Ascending aorta (tissue), 2 donors: ENCODE data around the gene FAM174C. TPM values are rescaled to one million over a fixed set of nuclear protein-coding genes. Genes with fewer than 3 reads are reported as not detected.

Source experiments
- DNase-seq, 2 donors: peaks; one replicate each; pipeline ENCODE4 v3.0.0-alpha.2; 2019; ENCODE audit warnings: low spot score in 2 of 2
- H3K27ac ChIP-seq, 2 donors: fragments of 200-600 bp; sonication (generic); one replicate each; pipeline ENCODE4 v1.5.1; 2016 to 2017; ENCODE audit warnings: mild to moderate bottlenecking in 1 of 2
- H3K27me3 ChIP-seq: fragments of 200-600 bp; sonication (generic); one replicate; pipeline ENCODE4 v1.5.1; 2017
- H3K36me3 ChIP-seq, 2 donors: fragments of 200-600 bp; sonication (generic); one replicate each; pipeline ENCODE4 v1.5.1; 2016
- H3K4me1 ChIP-seq, 2 donors: fragments of 200-600 bp; sonication (generic); one replicate each; pipeline ENCODE4 v1.5.1; 2016 to 2017; ENCODE audit warnings: mild to moderate bottlenecking in 1 of 2
- H3K4me3 ChIP-seq, 2 donors: fragments of 200-600 bp; sonication (generic); one replicate each; pipeline ENCODE4 v1.5.1; 2016 to 2017; ENCODE audit warnings: mild to moderate bottlenecking in 1 of 2
- H3K9me3 ChIP-seq, 2 donors: fragments of 200-600 bp; sonication (generic); one replicate each; pipeline ENCODE4 v1.5.1; 2016
- intact Hi-C: fragments of 100-400 bp; cut with DNase I; formaldehyde crosslinking; loops from one replicate; pipeline ENCODE4 v1.15.1; 2023
- total RNA-seq: library from RNA; depleted of rRNA; stranded (reverse); fragments of >200 nt; gene quantifications from one replicate; pipeline ENCODE4 v1.1.0, GENCODE V29; 2016
- TF ChIP-seq, protein P1 (sequence below), 3 experiments: fragments of 200-600 bp in 2 of 3; fragments of 450-650 bp in 1 of 3; sonication (generic) in 2 of 3; IDR thresholded peaks; one replicate each; pipeline ENCODE4 v1.5.1; 2016 to 2019; ENCODE audit warnings: antibody characterized with exemption in 3 of 3, mild to moderate bottlenecking in 1 of 3, moderate library complexity in 1 of 3

Gene FAM174C
- total RNA-seq, 1 donor from 2014 or later: 156 TPM

DNA sequence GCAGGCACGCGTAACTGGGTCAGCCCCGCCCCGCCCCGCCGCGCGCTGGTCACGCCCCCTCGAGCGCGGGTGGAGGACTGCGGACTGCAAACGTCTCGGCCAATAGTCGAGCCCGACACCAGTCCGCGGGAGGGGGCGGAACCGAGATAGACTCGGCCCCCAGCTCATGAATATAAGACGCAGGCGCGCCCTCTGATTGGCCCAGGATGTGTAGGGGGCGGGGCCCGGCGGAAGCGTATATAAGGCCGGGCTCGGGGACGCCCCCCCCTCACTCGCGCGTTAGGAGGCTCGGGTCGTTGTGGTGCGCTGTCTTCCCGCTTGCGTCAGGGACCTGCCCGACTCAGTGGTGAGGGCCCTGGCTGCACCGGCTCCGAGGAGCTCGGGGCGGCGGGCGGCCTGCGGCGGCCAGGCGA lies 6.3 kb upstream of the FAM174C start, which contains the start of gene CIRBP:
Gene CIRBP (plus strand): TSS at position 268 of the 413 bp plus-strand sequence. CDS start 1,602 bp downstream, outside the sequence.
- H3K4me1 ChIP-seq: peaks cover 34 to 71% of the 10 kb centered on the region in 2 donors
- no peaks in the 10 kb centered on the region for H3K9me3 ChIP-seq
- H3K27ac ChIP-seq: peak within 1 kb of the TSS; percentile 94 to 95
- intact Hi-C loops: loop anchor here (1.0 to 2.0 kb wide), 3 partner anchors 20 to 242 kb away; partner anchors contain the start of genes CNN2 and GPX4
- TF ChIP-seq, protein P1, sequence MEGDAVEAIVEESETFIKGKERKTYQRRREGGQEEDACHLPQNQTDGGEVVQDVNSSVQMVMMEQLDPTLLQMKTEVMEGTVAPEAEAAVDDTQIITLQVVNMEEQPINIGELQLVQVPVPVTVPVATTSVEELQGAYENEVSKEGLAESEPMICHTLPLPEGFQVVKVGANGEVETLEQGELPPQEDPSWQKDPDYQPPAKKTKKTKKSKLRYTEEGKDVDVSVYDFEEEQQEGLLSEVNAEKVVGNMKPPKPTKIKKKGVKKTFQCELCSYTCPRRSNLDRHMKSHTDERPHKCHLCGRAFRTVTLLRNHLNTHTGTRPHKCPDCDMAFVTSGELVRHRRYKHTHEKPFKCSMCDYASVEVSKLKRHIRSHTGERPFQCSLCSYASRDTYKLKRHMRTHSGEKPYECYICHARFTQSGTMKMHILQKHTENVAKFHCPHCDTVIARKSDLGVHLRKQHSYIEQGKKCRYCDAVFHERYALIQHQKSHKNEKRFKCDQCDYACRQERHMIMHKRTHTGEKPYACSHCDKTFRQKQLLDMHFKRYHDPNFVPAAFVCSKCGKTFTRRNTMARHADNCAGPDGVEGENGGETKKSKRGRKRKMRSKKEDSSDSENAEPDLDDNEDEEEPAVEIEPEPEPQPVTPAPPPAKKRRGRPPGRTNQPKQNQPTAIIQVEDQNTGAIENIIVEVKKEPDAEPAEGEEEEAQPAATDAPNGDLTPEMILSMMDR (IDR thresholded peaks at IDR 0.05): no peak
- peak; percentile 100 for DNase-seq
- no peaks in the 10 kb centered on the region for H3K27me3 ChIP-seq
- H3K36me3 ChIP-seq: peaks cover 33% of the 10 kb centered on the region in 2 donors
- peak within 1 kb of the TSS; percentile 71 to 88 for H3K4me3 ChIP-seq

DNA sequence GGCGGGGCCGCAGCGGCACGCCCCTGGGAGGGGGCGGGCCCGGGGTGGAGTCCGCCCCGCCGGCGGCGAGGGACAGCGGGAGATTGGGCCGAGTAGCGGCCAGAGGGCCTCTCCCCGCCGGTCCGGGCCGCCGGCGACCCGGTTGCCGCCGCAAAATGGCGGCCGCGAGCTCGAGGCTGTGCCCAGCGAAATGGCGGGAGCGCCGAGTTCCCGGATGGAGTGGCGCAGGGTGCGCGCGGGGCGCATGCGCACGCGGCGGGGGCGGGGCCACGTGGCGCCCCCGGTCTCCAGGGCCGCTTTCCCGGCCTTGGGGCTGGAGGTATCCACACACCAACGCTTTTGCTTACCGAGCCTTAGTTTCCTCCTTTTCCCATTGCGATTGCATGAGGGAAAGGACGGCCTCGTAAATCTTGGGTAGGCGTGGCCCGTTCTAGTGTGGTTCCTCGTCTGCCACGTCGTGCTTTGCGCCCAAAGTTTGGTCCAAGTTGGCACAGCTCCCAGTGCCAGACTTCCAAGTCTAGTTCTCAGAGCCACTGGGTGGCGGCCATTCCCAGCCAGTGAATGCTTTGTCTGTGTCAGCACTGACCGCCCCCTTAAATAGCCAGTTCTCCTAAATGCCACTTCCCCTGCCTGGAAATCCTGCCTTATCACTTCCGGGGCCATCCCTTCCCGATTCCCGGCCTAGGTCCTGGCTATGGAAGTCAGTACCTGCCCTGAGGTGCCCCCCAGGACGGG lies 5.7 kb upstream of the FAM174C start:
- peak overlapping the region; percentile 71 to 88 for H3K4me3 ChIP-seq
- TF ChIP-seq, protein P1 (IDR thresholded peaks at IDR 0.05): peak in 1 of 3 experiments; percentile 12
- H3K36me3 ChIP-seq: peaks cover 39% of the 10 kb centered on the region in 2 donors
- peak in 1 of 2 donors; percentile 96 for DNase-seq
- H3K27me3 ChIP-seq: no peaks in the 10 kb centered on the region
- H3K4me1 ChIP-seq: peaks cover 39 to 77% of the 10 kb centered on the region in 2 donors
- H3K27ac ChIP-seq: peak overlapping the region; percentile 94 to 95
- intact Hi-C loops: loop anchor here (1.0 to 2.0 kb wide), 3 partner anchors 20 to 243 kb away; partner anchors contain the start of genes CNN2 and GPX4
- H3K9me3 ChIP-seq: no peaks in the 10 kb centered on the region

DNA sequence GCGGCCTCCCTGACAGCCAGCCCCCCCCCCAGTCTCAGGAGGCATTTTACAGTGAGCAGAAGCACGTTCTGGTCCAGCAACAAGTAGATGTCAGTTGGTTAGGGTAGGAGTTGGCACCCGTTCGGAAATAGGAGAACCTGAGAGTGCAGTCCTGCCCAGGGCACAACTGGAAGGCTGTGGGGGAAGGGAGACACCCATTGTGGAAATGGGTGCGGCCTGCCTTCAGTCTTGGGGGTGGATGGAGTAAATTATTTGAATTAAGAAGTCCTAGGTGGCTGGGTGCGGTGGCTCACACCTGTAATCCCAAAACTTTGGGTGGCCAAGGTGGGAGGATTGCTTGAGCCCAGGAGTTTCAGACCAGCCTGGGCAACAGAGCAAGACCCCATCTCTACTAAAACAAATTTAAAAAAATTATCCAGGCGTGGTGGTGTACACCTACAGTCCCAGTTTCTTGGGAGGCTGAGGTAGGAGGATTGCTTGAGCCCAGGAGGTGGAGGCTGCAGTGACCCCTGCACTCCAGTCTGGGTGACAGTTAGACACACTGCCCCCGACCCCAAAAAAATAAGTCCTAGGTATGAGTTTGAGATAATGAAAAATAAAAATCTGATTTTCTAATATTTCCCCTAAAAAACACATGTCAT lies 5.0 kb upstream of the FAM174C start:
- H3K4me3 ChIP-seq: peak overlapping the region; percentile 71 to 88
- peaks cover 40 to 77% of the 10 kb centered on the region in 2 donors for H3K4me1 ChIP-seq
- intact Hi-C loops: no loop called here
- TF ChIP-seq, protein P1 (IDR thresholded peaks at IDR 0.05): no peak
- no peak for DNase-seq
- peaks cover 43 to 44% of the 10 kb centered on the region in 2 donors for H3K36me3 ChIP-seq
- no peaks in the 10 kb centered on the region for H3K27me3 ChIP-seq
- peak overlapping the region; percentile 94 to 95 for H3K27ac ChIP-seq
- no peaks in the 10 kb centered on the region for H3K9me3 ChIP-seq

DNA sequence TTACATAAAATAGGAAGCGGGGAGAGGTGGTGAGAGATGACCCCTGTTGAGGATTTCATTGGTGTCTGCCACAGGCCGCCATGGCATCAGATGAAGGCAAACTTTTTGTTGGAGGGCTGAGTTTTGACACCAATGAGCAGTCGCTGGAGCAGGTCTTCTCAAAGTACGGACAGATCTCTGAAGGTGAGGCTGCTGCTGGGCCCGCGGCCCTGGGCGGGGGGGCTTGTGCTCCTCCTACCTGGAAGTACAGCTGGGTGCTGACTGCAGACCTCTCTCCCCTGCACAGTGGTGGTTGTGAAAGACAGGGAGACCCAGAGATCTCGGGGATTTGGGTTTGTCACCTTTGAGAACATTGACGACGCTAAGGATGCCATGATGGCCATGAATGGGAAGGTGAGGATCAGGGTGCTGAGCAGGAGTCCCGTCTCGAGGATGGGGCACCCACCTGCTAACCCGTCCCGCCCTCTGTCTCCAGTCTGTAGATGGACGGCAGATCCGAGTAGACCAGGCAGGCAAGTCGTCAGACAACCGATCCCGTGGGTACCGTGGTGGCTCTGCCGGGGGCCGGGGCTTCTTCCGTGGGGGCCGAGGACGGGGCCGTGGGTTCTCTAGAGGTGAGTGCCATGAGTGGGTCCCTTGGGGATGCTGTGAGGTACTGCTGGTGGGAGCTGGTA lies 4.3 kb upstream of the FAM174C start:
- Histone ChIP-seq H3K27ac (peak overlapping the region; percentile 94 to 95), H3K9me3 (no peaks in the 10 kb centered on the region), H3K4me3 (peak overlapping the region; percentile 71 to 88), H3K36me3 (peaks cover 43 to 44% of the 10 kb centered on the region in 2 donors), H3K27me3 (no peaks in the 10 kb centered on the region), H3K4me1 (peaks cover 38 to 71% of the 10 kb centered on the region in 2 donors)
- DNase-seq: no peak
- intact Hi-C loops: no loop called here
- TF ChIP-seq, protein P1 (IDR thresholded peaks at IDR 0.05): no peak
